22Rv1 (cell line): ENCODE results near the gene MX2.

Source experiments
- ZFX ChIP-seq: fragments of 450-650 bp; IDR thresholded peaks from 2 replicates; pipeline ENCODE4 v1.6.1; 2017; ENCODE audit warnings: antibody characterized with exemption, borderline replicate concordance
- TF ChIP-seq, protein P1 (sequence below): fragments of 450-650 bp; IDR thresholded peaks from 2 replicates; pipeline ENCODE4 v1.5.1; 2017; ENCODE audit warnings: mild to moderate bottlenecking

DNA sequence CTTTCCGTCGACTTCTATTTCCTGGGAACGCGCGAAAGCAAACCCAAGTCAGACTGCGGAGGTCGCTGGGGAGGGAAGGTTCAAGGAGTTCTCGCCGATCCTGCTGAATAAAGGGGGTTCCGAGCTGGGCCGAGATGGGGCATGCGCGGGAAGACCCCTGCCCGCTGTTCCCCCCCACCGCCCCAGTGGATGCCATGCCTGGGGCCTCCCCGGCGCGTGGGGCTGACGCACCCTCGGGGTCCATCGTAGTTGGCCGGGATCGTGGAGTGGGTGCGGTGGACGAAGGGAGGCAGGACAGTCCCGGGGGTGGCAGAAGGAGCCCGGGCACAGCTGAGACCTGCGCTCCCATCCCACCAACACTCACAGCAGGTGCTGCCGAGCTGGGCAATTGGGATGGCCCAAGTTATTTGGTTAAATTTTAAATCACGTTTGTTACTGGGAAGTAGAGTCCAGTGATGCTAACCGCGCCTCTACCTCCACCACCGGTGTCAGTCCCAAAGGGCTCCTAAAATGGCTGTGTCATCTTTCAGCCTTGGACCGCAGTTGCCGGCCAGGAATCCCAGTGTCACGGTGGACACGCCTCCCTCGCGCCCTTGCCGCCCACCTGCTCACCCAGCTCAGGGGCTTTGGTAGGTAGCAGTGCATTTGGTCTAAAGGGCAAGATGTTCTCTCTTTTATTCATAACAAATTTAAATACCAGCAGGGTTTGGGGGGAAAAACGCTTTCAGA, 65.0 kb downstream of the MX2 start:
- TF ChIP-seq, protein P1, sequence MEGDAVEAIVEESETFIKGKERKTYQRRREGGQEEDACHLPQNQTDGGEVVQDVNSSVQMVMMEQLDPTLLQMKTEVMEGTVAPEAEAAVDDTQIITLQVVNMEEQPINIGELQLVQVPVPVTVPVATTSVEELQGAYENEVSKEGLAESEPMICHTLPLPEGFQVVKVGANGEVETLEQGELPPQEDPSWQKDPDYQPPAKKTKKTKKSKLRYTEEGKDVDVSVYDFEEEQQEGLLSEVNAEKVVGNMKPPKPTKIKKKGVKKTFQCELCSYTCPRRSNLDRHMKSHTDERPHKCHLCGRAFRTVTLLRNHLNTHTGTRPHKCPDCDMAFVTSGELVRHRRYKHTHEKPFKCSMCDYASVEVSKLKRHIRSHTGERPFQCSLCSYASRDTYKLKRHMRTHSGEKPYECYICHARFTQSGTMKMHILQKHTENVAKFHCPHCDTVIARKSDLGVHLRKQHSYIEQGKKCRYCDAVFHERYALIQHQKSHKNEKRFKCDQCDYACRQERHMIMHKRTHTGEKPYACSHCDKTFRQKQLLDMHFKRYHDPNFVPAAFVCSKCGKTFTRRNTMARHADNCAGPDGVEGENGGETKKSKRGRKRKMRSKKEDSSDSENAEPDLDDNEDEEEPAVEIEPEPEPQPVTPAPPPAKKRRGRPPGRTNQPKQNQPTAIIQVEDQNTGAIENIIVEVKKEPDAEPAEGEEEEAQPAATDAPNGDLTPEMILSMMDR = no peak
- no peak for TF ChIP-seq ZFX
